K562 (cell line): ENCODE results near the gene MEA1. TPM values are rescaled to one million over a fixed set of nuclear protein-coding genes. Genes with fewer than 3 reads are reported as not detected.

Source experiments
- ARID4B ChIP-seq: sonication (generic); formaldehyde crosslinking; IDR thresholded peaks from 2 replicates; pipeline ENCODE4 v1.8.0; 2022; ENCODE audit warnings: mild to moderate bottlenecking, missing genetic modification reagents
- CBX1 ChIP-seq: sonication (generic); IDR thresholded peaks from 2 replicates; pipeline ENCODE4 v1.6.1; 2016; ENCODE audit warnings: antibody characterized with exemption, low read depth, mild to moderate bottlenecking
- E2F8 ChIP-seq: fragments of 450-650 bp; IDR thresholded peaks from 2 replicates; pipeline ENCODE4 v1.7.1; 2018; ENCODE audit warnings: mild to moderate bottlenecking, low read depth; ENCODE audit not compliant: partially characterized antibody
- HSF4 ChIP-seq: fragments of 250-450 bp; sonication (Bioruptor Pico); IDR thresholded peaks from 2 replicates; pipeline ENCODE4 v2.1.2; 2022; ENCODE audit warnings: mild to moderate bottlenecking, moderate library complexity, borderline replicate concordance
- MCM7 ChIP-seq, 2 experiments: fragments of 450-650 bp; IDR thresholded peaks; 2 replicates each; pipeline ENCODE4 v1.6.1; 2016 to 2018
- NFATC3 ChIP-seq: fragments of 450-650 bp; IDR thresholded peaks from 2 replicates; pipeline ENCODE4 v1.6.1; 2017; ENCODE audit warnings: mild to moderate bottlenecking
- SMAD4 ChIP-seq: fragments of 250-450 bp; sonication (Bioruptor Pico); conservative IDR thresholded peaks from 2 replicates; pipeline ENCODE4 v1.8.0; 2021; ENCODE audit warnings: inconsistent platforms, mild to moderate bottlenecking, moderate library complexity
- TGIF2 ChIP-seq: sonication (generic); formaldehyde crosslinking; IDR thresholded peaks from 2 replicates; pipeline ENCODE4 v1.8.1; 2022; ENCODE audit warnings: mild to moderate bottlenecking, missing genetic modification reagents, moderate library complexity
- THRA ChIP-seq: fragments of 450-650 bp; IDR thresholded peaks from 2 replicates; pipeline ENCODE4 v1.6.1; 2017; ENCODE audit warnings: mild to moderate bottlenecking, moderate library complexity
- ZNF239 ChIP-seq: fragments of 250-450 bp; sonication (Bioruptor Pico); IDR thresholded peaks from 2 replicates; pipeline ENCODE4 v1.4.0; 2020; ENCODE audit warnings: mild to moderate bottlenecking
- ZNF586 ChIP-seq: fragments of 450-650 bp; formaldehyde crosslinking; conservative IDR thresholded peaks from 2 replicates; pipeline ENCODE4 v1.4.0; 2020; ENCODE audit warnings: mild to moderate bottlenecking, moderate library complexity
- polyA plus RNA-seq, 8 experiments: library from polyadenylated mRNA; depleted of rRNA in 4 of 8; stranded (reverse) in 5 of 8; unstranded in 3 of 8; fragments of >200 nt; fragmentation: Nextera tagmentation in 2 of 8; fragmentation: Illumina TruSeq in 1 of 8; extraction: Ambion mirVana in 2 of 8; extraction: Trizol in 1 of 8; gene quantifications; 2 replicates each; pipeline versions ENCODE4 v1.2.1 to v1.2.3, GENCODE V29; 2011 to 2014; ENCODE audit warnings: inconsistent platforms in 1 of 8, missing spikeins in 1 of 8
- total RNA-seq, 7 experiments: library from RNA; depleted of rRNA in 6 of 7; stranded (reverse); fragments of >200 nt in 6 of 7; fragmentation: Illumina TruSeq in 2 of 7; extraction: Trizol in 2 of 7; gene quantifications; 2 replicates each; pipeline versions ENCODE4 v1.2.1 to v1.2.3, GENCODE V29; 2011 to 2021; ENCODE audit warnings: low replicate concordance in 1 of 7
- TF ChIP-seq, protein P1 (sequence below), 3 experiments: IDR thresholded peaks in 2 of 3; conservative IDR thresholded peaks in 1 of 3; 2 replicates each; pipeline ENCODE4 v1.5.1; 2011 to 2012; ENCODE audit warnings: low read length in 3 of 3, mild to moderate bottlenecking in 3 of 3, control low read depth in 2 of 3, improper control_type of control experiment in 1 of 3, inconsistent platforms in 1 of 3, low read depth in 1 of 3, mixed read lengths in 1 of 3, moderate library complexity in 1 of 3; ENCODE audit not compliant: insufficient read depth in 2 of 3
- TF ChIP-seq, protein P2 (sequence below): fragments of 450-650 bp; IDR thresholded peaks from 2 replicates; pipeline ENCODE4 v1.6.1; 2016; ENCODE audit warnings: missing biosample characterization, missing genetic modification characterization

MEA1 gene
- total and polyA plus RNA-seq, 9 of the 15 experiments (the other 6 are each of a cell fraction or from before 2014, with no cell fraction given): 86.8 to 210 (median 152) TPM

DNA sequence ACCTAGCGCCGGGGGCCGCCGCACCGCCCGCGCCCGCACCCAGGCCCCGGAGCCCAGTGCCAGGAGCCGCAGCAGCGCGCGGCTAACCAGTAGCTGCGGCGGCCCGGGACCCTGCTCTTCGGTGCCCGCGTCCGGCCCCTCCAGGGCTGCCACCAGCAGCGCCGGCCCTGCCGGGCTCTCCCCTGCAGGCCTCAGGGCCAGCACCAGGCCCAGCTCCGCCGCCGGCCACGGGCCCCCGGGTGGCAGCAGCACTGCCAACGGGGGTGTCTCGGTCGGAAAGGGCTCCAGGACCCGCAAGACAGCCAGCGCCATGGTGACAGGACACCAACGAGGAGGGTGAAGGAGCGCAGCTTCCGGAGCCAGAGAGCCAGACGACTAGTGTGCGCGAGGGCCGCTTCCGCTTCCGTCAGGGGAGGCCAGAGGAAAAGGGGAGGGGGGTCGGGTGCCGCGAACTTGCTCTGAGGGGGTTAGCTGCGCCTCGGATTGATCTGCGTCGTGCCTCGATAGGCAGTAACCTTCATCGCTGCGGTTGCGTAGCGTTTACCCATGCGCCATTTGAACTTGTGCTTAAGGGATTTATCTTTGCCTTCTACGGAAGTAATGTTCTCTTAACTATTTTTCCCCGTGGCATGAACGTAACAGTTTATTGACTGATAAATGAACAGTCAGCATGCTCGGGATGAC lies 34.8 kb downstream of the MEA1 start, which contains the start of gene PEX6 (continued):
- TF ChIP-seq MCM7 (IDR thresholded peaks at IDR 0.05) (no peak), TGIF2 (CRISPR knock-in tag) (no peak), CBX1 (peak; percentile 71; the same call in 1 of the 2 replicates), ARID4B (CRISPR knock-in tag) (0 out of 2 replicates have a peak, but pooled peaks have one; percentile 11), THRA (no peak), ZNF586 (CRISPR knock-in tag) (no peak), ZNF239 (CRISPR knock-in tag) (no peak), HSF4 (CRISPR knock-in tag) (no peak), SMAD4 (0 out of 2 replicates have a peak, but pooled peaks have one; percentile 58), NFATC3 (no peak), E2F8 (peak; percentile 81)
- TF ChIP-seq, protein P1, sequence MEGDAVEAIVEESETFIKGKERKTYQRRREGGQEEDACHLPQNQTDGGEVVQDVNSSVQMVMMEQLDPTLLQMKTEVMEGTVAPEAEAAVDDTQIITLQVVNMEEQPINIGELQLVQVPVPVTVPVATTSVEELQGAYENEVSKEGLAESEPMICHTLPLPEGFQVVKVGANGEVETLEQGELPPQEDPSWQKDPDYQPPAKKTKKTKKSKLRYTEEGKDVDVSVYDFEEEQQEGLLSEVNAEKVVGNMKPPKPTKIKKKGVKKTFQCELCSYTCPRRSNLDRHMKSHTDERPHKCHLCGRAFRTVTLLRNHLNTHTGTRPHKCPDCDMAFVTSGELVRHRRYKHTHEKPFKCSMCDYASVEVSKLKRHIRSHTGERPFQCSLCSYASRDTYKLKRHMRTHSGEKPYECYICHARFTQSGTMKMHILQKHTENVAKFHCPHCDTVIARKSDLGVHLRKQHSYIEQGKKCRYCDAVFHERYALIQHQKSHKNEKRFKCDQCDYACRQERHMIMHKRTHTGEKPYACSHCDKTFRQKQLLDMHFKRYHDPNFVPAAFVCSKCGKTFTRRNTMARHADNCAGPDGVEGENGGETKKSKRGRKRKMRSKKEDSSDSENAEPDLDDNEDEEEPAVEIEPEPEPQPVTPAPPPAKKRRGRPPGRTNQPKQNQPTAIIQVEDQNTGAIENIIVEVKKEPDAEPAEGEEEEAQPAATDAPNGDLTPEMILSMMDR (IDR thresholded peaks at IDR 0.05 in 2 of 3, conservative IDR thresholded peaks at IDR 0.05 in 1 of 3; ENCODE audit: insufficient read depth in 2 of 3, low read depth in 1 of 3, low read length in 3 of 3): peak in 1 of 3 experiments; percentile 3; a peak in 1 of 6 replicates
- TF ChIP-seq, protein P2, sequence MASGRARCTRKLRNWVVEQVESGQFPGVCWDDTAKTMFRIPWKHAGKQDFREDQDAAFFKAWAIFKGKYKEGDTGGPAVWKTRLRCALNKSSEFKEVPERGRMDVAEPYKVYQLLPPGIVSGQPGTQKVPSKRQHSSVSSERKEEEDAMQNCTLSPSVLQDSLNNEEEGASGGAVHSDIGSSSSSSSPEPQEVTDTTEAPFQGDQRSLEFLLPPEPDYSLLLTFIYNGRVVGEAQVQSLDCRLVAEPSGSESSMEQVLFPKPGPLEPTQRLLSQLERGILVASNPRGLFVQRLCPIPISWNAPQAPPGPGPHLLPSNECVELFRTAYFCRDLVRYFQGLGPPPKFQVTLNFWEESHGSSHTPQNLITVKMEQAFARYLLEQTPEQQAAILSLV (tag): no peak
